Left ventricle myocardium inferior (tissue), 1 donor: ENCODE measurements around the gene CD93. TPM values are rescaled to one million over a fixed set of nuclear protein-coding genes. Genes with fewer than 3 reads are reported as not detected.

Source experiments
- DNase-seq: peaks from one replicate; pipeline ENCODE4 v3.0.0-alpha.2; 2020
- H3K27ac ChIP-seq: fragments of 200-600 bp; replicated peaks from 2 replicates; pipeline ENCODE4 v1.8.0; 2021
- H3K27me3 ChIP-seq: fragments of 200-600 bp; 2 replicates; pipeline ENCODE4 v1.8.0; 2021; ENCODE audit warnings: low read depth
- H3K36me3 ChIP-seq: fragments of 200-600 bp; 2 replicates; pipeline ENCODE4 v1.8.0; 2021
- H3K4me1 ChIP-seq: fragments of 200-600 bp; 2 replicates; pipeline ENCODE4 v1.8.0; 2021
- H3K4me3 ChIP-seq: fragments of 200-600 bp; 2 replicates; pipeline ENCODE4 v1.8.0; 2021; ENCODE audit warnings: mild to moderate bottlenecking, moderate library complexity
- H3K9me3 ChIP-seq: fragments of 200-600 bp; replicated peaks from 2 replicates; pipeline ENCODE4 v1.8.0; 2021
- CTCF ChIP-seq: fragments of 200-600 bp; IDR thresholded peaks from 2 replicates; pipeline ENCODE4 v1.8.0; 2021; ENCODE audit warnings: antibody characterized with exemption, mild to moderate bottlenecking, borderline replicate concordance
- intact Hi-C: fragments of 100-400 bp; cut with micrococcal nuclease; formaldehyde crosslinking; loops from one replicate; pipeline ENCODE4 v1.11.0; 2022
- total RNA-seq: library from RNA; stranded (reverse); fragmentation: NEBNext Ultra II Directional; extraction: Animal tissue kit (Norgen Biotek cat#: 25700); gene quantifications from one replicate; pipeline ENCODE4 v1.2.1, GENCODE V29; 2021
- donor health status: DM: no; HTN: yes; CAD: no; lungs with severe emphysema.

Gene CD93
- total RNA-seq, 1 donor from 2014 or later = 35.7 TPM

GRCh38 chr20:23096986-23097520 lies 10.9 kb upstream of the CD93 start:
- H3K4me1 ChIP-seq = peaks cover 17% of the 10 kb centered on the region

GRCh38 chr20:23096097-23096496 lies 10.0 kb upstream of the CD93 start:
- Histone ChIP-seq H3K9me3 (no peaks in the 10 kb centered on the region), H3K27me3 (peaks cover 9% of the 10 kb centered on the region), H3K27ac (no peak overlapping the region), H3K36me3 (no peaks in the 10 kb centered on the region), H3K4me3 (no peak overlapping the region), H3K4me1 (peaks cover 19% of the 10 kb centered on the region)
- DNase-seq = no peak
- TF ChIP-seq CTCF = no peak
- intact Hi-C loops = no loop called here

More at GRCh38 chr20:23096986-23097520, 10.9 kb upstream of the CD93 start:
- H3K36me3 ChIP-seq = no peaks in the 10 kb centered on the region
- H3K4me3 ChIP-seq = no peak overlapping the region
- no peak for DNase-seq
- peaks cover 9% of the 10 kb centered on the region for H3K27me3 ChIP-seq
- no peak overlapping the region for H3K27ac ChIP-seq
- H3K9me3 ChIP-seq = no peaks in the 10 kb centered on the region
- TF ChIP-seq CTCF = no peak
- intact Hi-C loops = no loop called here

GRCh38 chr20:23095499-23095898 lies 9.4 kb upstream of the CD93 start:
- Histone ChIP-seq H3K9me3 (no peaks in the 10 kb centered on the region), H3K36me3 (no peaks in the 10 kb centered on the region), H3K27me3 (peaks cover 9% of the 10 kb centered on the region), H3K4me1 (peaks cover 19% of the 10 kb centered on the region), H3K4me3 (no peak overlapping the region), H3K27ac (no peak overlapping the region)
- intact Hi-C loops = no loop called here
- no peak for DNase-seq
- no peak for TF ChIP-seq CTCF

GRCh38 chr20:23094927-23095326 lies 8.8 kb upstream of the CD93 start:
- no peak for TF ChIP-seq CTCF
- H3K4me1 ChIP-seq = peaks cover 19% of the 10 kb centered on the region
- no peaks in the 10 kb centered on the region for H3K9me3 ChIP-seq
- H3K36me3 ChIP-seq = no peaks in the 10 kb centered on the region
- peaks cover 9% of the 10 kb centered on the region for H3K27me3 ChIP-seq
- DNase-seq = no peak
- intact Hi-C loops = no loop called here
- H3K27ac ChIP-seq = no peak overlapping the region
- no peak overlapping the region for H3K4me3 ChIP-seq

- no peak for DNase-seq
- peaks cover 9% of the 10 kb centered on the region for H3K27me3 ChIP-seq
- intact Hi-C loops = no loop called here
Observed at GRCh38 chr20:23094213-23094896, 8.2 kb upstream of the CD93 start.

More at GRCh38 chr20:23094213-23094896, 8.2 kb upstream of the CD93 start:
- no peaks in the 10 kb centered on the region for H3K9me3 ChIP-seq
- TF ChIP-seq CTCF = no peak
- H3K4me3 ChIP-seq = no peak overlapping the region
- no peak overlapping the region for H3K27ac ChIP-seq
- peaks cover 19% of the 10 kb centered on the region for H3K4me1 ChIP-seq
- H3K36me3 ChIP-seq = no peaks in the 10 kb centered on the region
